ENCODE data around the gene CLDN16.

Gene CLDN16

GRCh38 chr3:190442240-190442639, 54.3 kb downstream of the CLDN16 start:
- DNase-seq (ENCODE audit: low read depth), result no peak

GRCh38 chr3:190443257-190443656, 55.3 kb downstream of the CLDN16 start:
- no peak for DNase-seq (ENCODE audit: low read depth)

GRCh38 chr3:190444006-190444405, 56.0 kb downstream of the CLDN16 start:
- DNase-seq (ENCODE audit: low read depth), result no peak

GRCh38 chr3:190444576-190445145, 56.7 kb downstream of the CLDN16 start:
- DNase-seq (ENCODE audit: low read depth), result no peak

- no peak for DNase-seq (ENCODE audit: low read depth)
Observed at GRCh38 chr3:190446573-190447279, 58.8 kb downstream of the CLDN16 start.

GRCh38 chr3:190448256-190448655, 60.3 kb downstream of the CLDN16 start:
- DNase-seq (ENCODE audit: low read depth), result no peak

- DNase-seq (ENCODE audit: low read depth), result no peak
Observed at GRCh38 chr3:190449801-190450200, 61.8 kb downstream of the CLDN16 start, which contains the start of gene TMEM207. TSS of gene TMEM207 (minus strand) at chr3:190449901. CDS start at chr3:190449809, 92 bp downstream.

- DNase-seq (ENCODE audit: low read depth), result no peak
Observed at GRCh38 chr3:190455828-190456227, 67.9 kb downstream of the CLDN16 start.

- DNase-seq (ENCODE audit: low read depth), result no peak
Observed at GRCh38 chr3:190456770-190457169, 68.8 kb downstream of the CLDN16 start.

GRCh38 chr3:190458040-190458439, 70.1 kb downstream of the CLDN16 start:
- no peak for DNase-seq (ENCODE audit: low read depth)
